Muscle layer of duodenum (tissue), 2 donors: ENCODE results near the gene MSANTD4.

Experiments
- H3K27ac ChIP-seq: one replicate; pipeline ENCODE4 v1.7.0; 2013; ENCODE audit warnings: mild to moderate bottlenecking, low read length
- H3K27me3 ChIP-seq: one replicate; pipeline ENCODE4 v1.7.0; 2013; ENCODE audit warnings: low read depth, mild to moderate bottlenecking, control low read depth, low read length
- H3K36me3 ChIP-seq, 2 donors: one replicate each; pipeline ENCODE4 v1.7.0; 2013; ENCODE audit warnings: low read length in 2 of 2, control low read depth in 1 of 2, mild to moderate bottlenecking in 1 of 2; ENCODE audit not compliant: insufficient read depth in 2 of 2, control insufficient read depth in 1 of 2
- H3K4me1 ChIP-seq, 2 donors: one replicate each; pipeline ENCODE4 v1.7.0; 2013; ENCODE audit warnings: low read length in 2 of 2, mild to moderate bottlenecking in 2 of 2, control low read depth in 1 of 2, moderate library complexity in 1 of 2; ENCODE audit not compliant: insufficient read depth in 2 of 2, control insufficient read depth in 1 of 2
- H3K4me3 ChIP-seq, 2 donors: one replicate each; pipeline ENCODE4 v1.7.0; 2013; ENCODE audit warnings: low read length in 2 of 2, low read depth in 1 of 2, mild to moderate bottlenecking in 1 of 2
- H3K9me3 ChIP-seq, 2 donors: one replicate each; pipeline ENCODE4 v1.7.0; 2013; ENCODE audit warnings: low read length in 2 of 2, control low read depth in 1 of 2, mild to moderate bottlenecking in 1 of 2; ENCODE audit not compliant: control insufficient read depth in 1 of 2
- donor health status: healthy.

MSANTD4 gene

DNA sequence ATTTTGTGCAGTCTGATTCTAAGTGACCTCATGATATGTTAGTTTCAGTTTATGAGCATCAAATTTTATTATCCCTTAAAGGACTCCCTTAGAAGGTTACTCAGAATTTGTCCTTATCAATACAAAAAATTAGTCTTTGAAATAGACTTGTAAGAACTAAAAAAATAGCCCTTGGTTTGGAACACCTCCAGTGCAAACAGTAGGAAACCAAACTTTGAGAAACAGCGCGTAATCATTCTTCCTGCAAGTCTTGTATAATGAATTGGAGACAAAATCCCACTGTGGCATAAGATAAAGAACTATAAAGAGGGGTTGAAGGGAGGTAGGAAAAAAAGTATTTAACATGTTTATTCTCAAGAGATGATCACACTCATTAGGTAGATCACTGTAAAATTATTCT lies 10.8 kb upstream of the MSANTD4 start:
- Histone ChIP-seq H3K27me3 (no peaks in the 10 kb centered on the region), H3K9me3 (no peaks in the 10 kb centered on the region), H3K36me3 (no peaks in the 10 kb centered on the region), H3K4me3 (no peak overlapping the region), H3K27ac (no peak overlapping the region), H3K4me1 (no peaks in the 10 kb centered on the region)

GRCh38 chr11:106031936-106032335 lies 9.9 kb upstream of the MSANTD4 start:
- Histone ChIP-seq H3K27ac (no peak overlapping the region), H3K4me1 (no peaks in the 10 kb centered on the region), H3K4me3 (no peak overlapping the region), H3K36me3 (no peaks in the 10 kb centered on the region), H3K27me3 (no peaks in the 10 kb centered on the region), H3K9me3 (no peaks in the 10 kb centered on the region)

GRCh38 chr11:106031202-106031810 lies 9.3 kb upstream of the MSANTD4 start:
- Histone ChIP-seq H3K27me3 (no peaks in the 10 kb centered on the region), H3K27ac (no peak overlapping the region), H3K9me3 (no peaks in the 10 kb centered on the region), H3K4me1 (no peaks in the 10 kb centered on the region), H3K36me3 (no peaks in the 10 kb centered on the region), H3K4me3 (no peak overlapping the region)

DNA sequence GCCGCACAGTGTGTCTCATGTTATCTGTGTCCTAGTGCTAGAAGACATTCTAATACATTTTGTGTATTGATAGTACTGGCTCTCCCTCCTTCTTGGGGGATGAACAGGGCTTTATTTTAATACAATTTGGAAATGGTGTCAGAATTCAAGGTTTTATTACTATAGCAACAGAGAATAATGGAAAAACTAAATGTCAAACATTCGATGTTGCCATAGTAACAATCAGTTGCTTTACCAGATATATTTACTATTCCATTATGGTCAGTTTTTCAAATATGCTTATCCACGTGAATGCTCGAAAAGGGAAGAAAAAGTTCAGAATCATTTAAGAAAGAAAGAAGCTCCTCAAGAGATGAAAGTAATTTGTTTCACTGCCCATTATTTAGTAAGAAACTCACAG lies 8.6 kb upstream of the MSANTD4 start:
- no peak overlapping the region for H3K4me3 ChIP-seq
- no peak overlapping the region for H3K27ac ChIP-seq
- no peaks in the 10 kb centered on the region for H3K4me1 ChIP-seq
- no peaks in the 10 kb centered on the region for H3K36me3 ChIP-seq
- H3K9me3 ChIP-seq, result no peaks in the 10 kb centered on the region
- no peaks in the 10 kb centered on the region for H3K27me3 ChIP-seq

GRCh38 chr11:106022795-106023275 lies 795 bp upstream of the MSANTD4 start:
- no peaks in the 10 kb centered on the region for H3K27me3 ChIP-seq
- H3K36me3 ChIP-seq, result no peaks in the 10 kb centered on the region
- H3K9me3 ChIP-seq, result no peaks in the 10 kb centered on the region
- H3K4me1 ChIP-seq, result peaks cover 8 to 22% of the 10 kb centered on the region in 2 donors
- H3K27ac ChIP-seq, result peak overlapping the region; percentile 40
- peak overlapping the region; percentile 88 to 97 for H3K4me3 ChIP-seq

- Histone ChIP-seq H3K36me3 (no peaks in the 10 kb centered on the region), H3K27me3 (no peaks in the 10 kb centered on the region), H3K4me3 (peak overlapping the region; percentile 88 to 97), H3K4me1 (peaks cover 8 to 27% of the 10 kb centered on the region in 2 donors), H3K27ac (peak overlapping the region; percentile 2), H3K9me3 (no peaks in the 10 kb centered on the region)
Observed at GRCh38 chr11:106021181-106021966, 666 bp downstream of the MSANTD4 start.

GRCh38 chr11:106017093-106017492 lies 4.9 kb downstream of the MSANTD4 start:
- Histone ChIP-seq H3K36me3 (no peaks in the 10 kb centered on the region), H3K27me3 (no peaks in the 10 kb centered on the region), H3K9me3 (no peaks in the 10 kb centered on the region), H3K4me3 (no peak overlapping the region), H3K27ac (no peak overlapping the region), H3K4me1 (peaks cover 8 to 27% of the 10 kb centered on the region in 2 donors)

- H3K36me3 ChIP-seq, result peaks cover 7 to 10% of the 10 kb centered on the region in 2 donors
- H3K4me1 ChIP-seq, result peaks cover 0 to 20% of the 10 kb centered on the region in 2 donors
- H3K9me3 ChIP-seq, result no peaks in the 10 kb centered on the region
- H3K27ac ChIP-seq, result no peak overlapping the region
- no peaks in the 10 kb centered on the region for H3K27me3 ChIP-seq
- no peak overlapping the region for H3K4me3 ChIP-seq
Observed at GRCh38 chr11:106015066-106015465, 7.0 kb downstream of the MSANTD4 start.

DNA sequence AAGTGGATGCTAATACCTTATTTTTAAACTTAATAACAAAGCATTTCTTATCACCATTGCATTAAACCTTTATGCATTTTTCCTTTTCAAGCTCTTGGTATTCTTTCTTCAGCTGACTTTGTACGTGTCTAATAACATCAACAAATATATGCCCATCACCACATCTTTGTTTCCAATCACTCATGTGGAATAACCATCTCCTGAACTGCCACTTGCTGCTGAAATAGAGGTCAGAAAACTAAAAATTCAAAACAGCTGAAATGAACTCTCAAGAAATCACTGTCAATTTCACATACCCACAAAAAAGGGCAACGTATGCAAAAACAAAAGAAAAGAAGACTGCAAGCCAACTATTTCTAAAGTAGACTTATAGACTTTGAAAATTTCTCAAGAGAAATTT lies 7.4 kb downstream of the MSANTD4 start:
- no peak overlapping the region for H3K27ac ChIP-seq
- peaks cover 0 to 18% of the 10 kb centered on the region in 2 donors for H3K4me1 ChIP-seq
- H3K27me3 ChIP-seq, result no peaks in the 10 kb centered on the region
- peaks cover 11 to 15% of the 10 kb centered on the region in 2 donors for H3K36me3 ChIP-seq
- H3K4me3 ChIP-seq, result no peak overlapping the region
- H3K9me3 ChIP-seq, result no peaks in the 10 kb centered on the region

DNA sequence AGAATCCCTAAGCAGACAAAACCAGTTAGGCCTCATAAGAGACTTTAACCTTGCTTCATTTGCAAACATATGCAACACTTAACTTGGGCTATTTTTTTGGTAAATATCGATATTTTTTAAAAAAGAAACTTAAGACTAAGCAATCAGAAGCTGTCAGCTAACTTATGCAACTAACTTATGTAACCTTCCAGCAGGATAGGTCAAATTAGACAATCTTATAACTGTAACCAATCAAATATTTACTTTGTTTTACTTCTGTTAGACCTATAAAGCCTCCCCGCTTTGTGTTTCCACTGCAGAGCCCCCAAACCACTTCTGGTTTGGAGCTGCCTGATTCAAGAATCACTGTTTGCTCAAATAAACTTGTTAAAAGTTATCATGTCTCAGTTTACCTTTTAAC lies 8.0 kb downstream of the MSANTD4 start:
- Histone ChIP-seq H3K4me3 (no peak overlapping the region), H3K4me1 (peaks cover 0 to 13% of the 10 kb centered on the region in 2 donors), H3K9me3 (no peaks in the 10 kb centered on the region), H3K27ac (no peak overlapping the region), H3K36me3 (peaks cover 17 to 20% of the 10 kb centered on the region in 2 donors), H3K27me3 (no peaks in the 10 kb centered on the region)

- Histone ChIP-seq H3K9me3 (no peaks in the 10 kb centered on the region), H3K4me3 (no peak overlapping the region), H3K27me3 (no peaks in the 10 kb centered on the region), H3K36me3 (peaks cover 27 to 30% of the 10 kb centered on the region in 2 donors), H3K27ac (no peak overlapping the region), H3K4me1 (peaks cover 0 to 11% of the 10 kb centered on the region in 2 donors)
Observed at GRCh38 chr11:106012744-106013143, 9.3 kb downstream of the MSANTD4 start.
